GM18520 (cell line): ENCODE results near the gene CHST12.

Source experiments
- ATAC-seq: cut with Tn5 transposase; IDR thresholded peaks from one replicate; pipeline ENCODE4 v1.9.1; 2021; ENCODE audit not compliant: unreplicated experiment

CHST12 gene

GRCh38 chr7:2403014-2403717 lies at the start of gene CHST12:
Gene CHST12, plus strand, starts transcription at chr7:2403611. Its CDS starts 29,029 bp downstream, at chr7:2432640.
- peak; percentile 36 for ATAC-seq

- ATAC-seq, result peak; percentile 47
Measured at GRCh38 chr7:2353936-2354185, 49.5 kb upstream of the CHST12 start.

- ATAC-seq, result peak; percentile 80
Measured at GRCh38 chr7:2354186-2354938, 49.0 kb upstream of the CHST12 start, which contains the start of gene EIF3B. Gene EIF3B, plus strand, starts transcription at chr7:2354827. Its CDS starts 95 bp downstream, at chr7:2354922.

GRCh38 chr7:2354939-2355704 lies 48.3 kb upstream of the CHST12 start:
- ATAC-seq, result no peak

GRCh38 chr7:2355705-2356008 lies 47.8 kb upstream of the CHST12 start:
- no peak for ATAC-seq

GRCh38 chr7:2357165-2357564 lies 46.2 kb upstream of the CHST12 start:
- ATAC-seq, result no peak

- ATAC-seq, result no peak
Measured at GRCh38 chr7:2357571-2357970, 45.8 kb upstream of the CHST12 start.

GRCh38 chr7:2358968-2359527 lies 44.4 kb upstream of the CHST12 start:
- ATAC-seq, result no peak

GRCh38 chr7:2359610-2360009 lies 43.8 kb upstream of the CHST12 start:
- no peak for ATAC-seq

- no peak for ATAC-seq
Measured at GRCh38 chr7:2360796-2361195, 42.6 kb upstream of the CHST12 start.

GRCh38 chr7:2362385-2363088 lies 40.9 kb upstream of the CHST12 start:
- ATAC-seq, result no peak

- ATAC-seq, result no peak
Measured at GRCh38 chr7:2369139-2369538, 34.3 kb upstream of the CHST12 start.

GRCh38 chr7:2371329-2371728 lies 32.1 kb upstream of the CHST12 start:
- no peak for ATAC-seq

- no peak for ATAC-seq
Measured at GRCh38 chr7:2372724-2373123, 30.7 kb upstream of the CHST12 start.

- no peak for ATAC-seq
Measured at GRCh38 chr7:2373124-2373556, 30.3 kb upstream of the CHST12 start.

GRCh38 chr7:2373646-2374045 lies 29.8 kb upstream of the CHST12 start:
- no peak for ATAC-seq

GRCh38 chr7:2374401-2374800 lies 29.0 kb upstream of the CHST12 start:
- no peak for ATAC-seq

- ATAC-seq, result no peak
Measured at GRCh38 chr7:2374830-2375728, 28.3 kb upstream of the CHST12 start.

- no peak for ATAC-seq
Measured at GRCh38 chr7:2376351-2377154, 26.9 kb upstream of the CHST12 start.
